HK-2 (cell line): Measurements from ENCODE around the gene AUH.
A peak's percentile ranks its signal among the peaks of the same experiment; 100 is the strongest.
"Not testable (repeated sequence)": the region's sequence is repeated elsewhere in the genome, so short reads cannot be mapped to it uniquely, and the experiment has no call there.

Source experiments
- DNase-seq: peaks from one replicate; pipeline ENCODE4 v3.0.0-alpha.2; 2018; ENCODE audit not compliant: unreplicated experiment

AUH gene

GRCh38 chr9:91208837-91209236 is 152.9 kb downstream of the AUH start:
- no peak for DNase-seq

GRCh38 chr9:91208419-91208745 is 153.3 kb downstream of the AUH start:
- DNase-seq, result no peak

GRCh38 chr9:91207729-91208418 is 153.8 kb downstream of the AUH start:
- DNase-seq, result no peak

- no peak for DNase-seq
These were observed 154.4 kb downstream of the AUH start for GRCh38 chr9:91207397-91207728.

- DNase-seq, result no peak
These were observed 154.9 kb downstream of the AUH start for GRCh38 chr9:91206806-91207205.

GRCh38 chr9:91202736-91203283 is 158.9 kb downstream of the AUH start:
- no peak for DNase-seq

- no peak for DNase-seq
These were observed 160.9 kb downstream of the AUH start for GRCh38 chr9:91200692-91201336.

GRCh38 chr9:91199739-91200497 is 161.8 kb downstream of the AUH start:
- no peak for DNase-seq

- not testable (repeated sequence) for DNase-seq
These were observed 162.8 kb downstream of the AUH start for GRCh38 chr9:91198881-91199280.

- DNase-seq, result no peak
These were observed 163.3 kb downstream of the AUH start for GRCh38 chr9:91198405-91198804.

GRCh38 chr9:91197232-91198181 is 164.2 kb downstream of the AUH start:
- peak; percentile 57 for DNase-seq

GRCh38 chr9:91196103-91196950 is 165.4 kb downstream of the AUH start:
- no peak for DNase-seq

GRCh38 chr9:91195372-91196012 is 166.2 kb downstream of the AUH start:
- no peak for DNase-seq

GRCh38 chr9:91193658-91194391 is 167.9 kb downstream of the AUH start:
- DNase-seq, result peak; percentile 89

- DNase-seq, result peak; percentile 90
These were observed 168.5 kb downstream of the AUH start for GRCh38 chr9:91193087-91193657.

GRCh38 chr9:91192381-91193086 is 169.2 kb downstream of the AUH start:
- DNase-seq, result no peak

GRCh38 chr9:91191411-91192380 is 170.0 kb downstream of the AUH start:
- DNase-seq, result no peak
